Breast epithelium (tissue), 4 donors: ENCODE data around the gene COL8A2. TPM values are rescaled to one million over a fixed set of nuclear protein-coding genes. Genes with fewer than 3 reads are reported as not detected.

Experiments used
- DNase-seq, 2 donors: peaks; one replicate each; pipeline ENCODE4 v3.0.0-alpha.2; 2019; ENCODE audit warnings: low spot score in 2 of 2
- H3K27ac ChIP-seq, 2 donors: fragments of 200-600 bp; sonication (generic) in 1 of 2; one replicate each; pipeline ENCODE4 v1.5.1; 2016 to 2019; ENCODE audit warnings: mild to moderate bottlenecking in 1 of 2
- H3K27me3 ChIP-seq, 2 donors: fragments of 200-600 bp; sonication (generic) in 1 of 2; one replicate each; pipeline versions ENCODE4 v1.5.1 to v1.6.0; 2017 to 2019; ENCODE audit warnings: control low read depth in 1 of 2, mild to moderate bottlenecking in 1 of 2
- H3K36me3 ChIP-seq: fragments of 200-600 bp; one replicate; pipeline ENCODE4 v1.5.1; 2019
- H3K4me1 ChIP-seq, 2 donors: fragments of 200-600 bp; sonication (generic); one replicate each; pipeline ENCODE4 v1.5.1; 2016 to 2019; ENCODE audit warnings: control low read depth in 1 of 2
- H3K4me3 ChIP-seq, 3 donors: fragments of 200-600 bp; sonication (generic); 1 replicate in 2 of 3; 2 replicates in 1 of 3; pipeline ENCODE4 v1.5.1; 2016 to 2019; ENCODE audit warnings: mild to moderate bottlenecking in 3 of 3, moderate library complexity in 2 of 3
- H3K9me3 ChIP-seq, 2 donors: fragments of 200-600 bp; sonication (generic) in 1 of 2; one replicate each; pipeline ENCODE4 v1.5.1; 2016 to 2019; ENCODE audit warnings: control low read depth in 1 of 2
- CTCF ChIP-seq, 3 donors: fragments of 450-650 bp; IDR thresholded peaks; one replicate each; pipeline ENCODE4 v1.5.1; 2016 to 2017; ENCODE audit warnings: antibody characterized with exemption in 3 of 3, mild to moderate bottlenecking in 3 of 3, moderate library complexity in 3 of 3
- POLR2A ChIP-seq: fragments of 450-650 bp; IDR thresholded peaks from one replicate; pipeline ENCODE4 v1.6.1; 2016; ENCODE audit warnings: antibody characterized with exemption, mild to moderate bottlenecking, moderate library complexity
- POLR2AphosphoS5 ChIP-seq, 3 donors: sonication (generic); formaldehyde crosslinking; IDR thresholded peaks; one replicate each; pipeline ENCODE4 v1.6.1; 2017; ENCODE audit warnings: antibody characterized with exemption in 3 of 3
- intact Hi-C: fragments of 100-400 bp; cut with DNase I; formaldehyde crosslinking; loops from one replicate; pipeline ENCODE4 v1.15.1; 2023; ENCODE audit warnings: low total_unique reads
- total RNA-seq, 3 donors: library from RNA; depleted of rRNA; stranded (reverse); fragments of >200 nt; gene quantifications; one replicate each; pipeline ENCODE4 v1.1.0, GENCODE V29; 2016

COL8A2 gene
- total RNA-seq, 3 donors from 2014 or later: 3.4 to 20.6 (median 11.1) TPM

- Histone ChIP-seq H3K27me3 (no peaks in the 10 kb centered on the region), H3K27ac (no peak overlapping the region), H3K4me3 (no peak overlapping the region), H3K9me3 (no peaks in the 10 kb centered on the region), H3K4me1 (no peaks in the 10 kb centered on the region), H3K36me3 (peaks cover 12% of the 10 kb centered on the region)
- intact Hi-C loops: no loop called here
- DNase-seq: no peak
- TF ChIP-seq POLR2A (no peak), POLR2AphosphoS5 (IDR thresholded peaks at IDR 0.05) (no peak), CTCF (IDR thresholded peaks at IDR 0.05) (no peak)
Measured at GRCh38 chr1:36170643-36171412, 45.8 kb upstream of the COL8A2 start.

GRCh38 chr1:36168514-36168913 is 43.5 kb upstream of the COL8A2 start:
- Histone ChIP-seq H3K27me3 (no peaks in the 10 kb centered on the region), H3K27ac (no peak overlapping the region), H3K36me3 (peaks cover 12% of the 10 kb centered on the region), H3K4me1 (no peaks in the 10 kb centered on the region), H3K9me3 (no peaks in the 10 kb centered on the region), H3K4me3 (no peak overlapping the region)
- intact Hi-C loops: no loop called here
- DNase-seq: no peak
- TF ChIP-seq POLR2AphosphoS5 (IDR thresholded peaks at IDR 0.05) (no peak), POLR2A (no peak), CTCF (IDR thresholded peaks at IDR 0.05) (no peak)

- Histone ChIP-seq H3K4me3 (no peak overlapping the region), H3K27ac (no peak overlapping the region), H3K4me1 (peaks cover 4% of the 10 kb centered on the region in 2 donors), H3K36me3 (peaks cover under 1% of the 10 kb centered on the region), H3K27me3 (no peaks in the 10 kb centered on the region), H3K9me3 (no peaks in the 10 kb centered on the region)
- no peak for TF ChIP-seq CTCF (IDR thresholded peaks at IDR 0.05)
- no peak for TF ChIP-seq POLR2AphosphoS5 (IDR thresholded peaks at IDR 0.05)
- no peak for TF ChIP-seq POLR2A
- DNase-seq: no peak
- intact Hi-C loops: no loop called here
Measured at GRCh38 chr1:36166938-36167905, 42.2 kb upstream of the COL8A2 start.

DNA sequence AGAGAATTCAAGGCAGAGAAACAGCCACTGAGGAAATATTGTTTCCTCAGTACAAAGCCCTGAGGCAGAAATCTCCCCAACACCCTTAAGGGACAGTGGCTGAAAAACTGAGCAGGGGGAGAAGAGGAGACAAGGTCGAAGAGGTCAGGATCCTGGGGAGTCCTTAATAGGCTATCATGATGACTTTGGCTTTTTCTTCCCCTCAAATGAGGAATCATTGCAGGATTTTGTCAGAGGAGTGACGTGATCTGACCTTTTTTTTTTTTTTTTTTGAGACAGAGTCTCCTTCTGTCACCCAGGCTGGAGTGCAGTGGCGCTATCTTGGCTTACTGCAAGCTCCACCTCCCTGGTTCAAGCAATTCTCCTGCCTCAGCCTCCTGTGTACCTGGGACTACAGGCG is 41.1 kb upstream of the COL8A2 start:
- Histone ChIP-seq H3K27ac (no peak overlapping the region), H3K9me3 (no peaks in the 10 kb centered on the region), H3K36me3 (no peaks in the 10 kb centered on the region), H3K4me1 (peaks cover 13 to 14% of the 10 kb centered on the region in 2 donors), H3K4me3 (no peak overlapping the region), H3K27me3 (no peaks in the 10 kb centered on the region)
- TF ChIP-seq POLR2AphosphoS5 (IDR thresholded peaks at IDR 0.05): no peak
- no peak for DNase-seq
- intact Hi-C loops: no loop called here

GRCh38 chr1:36165145-36165544 is 40.1 kb upstream of the COL8A2 start:
- H3K4me3 ChIP-seq: no peak overlapping the region
- no peak for TF ChIP-seq POLR2A
- no peak for TF ChIP-seq CTCF (IDR thresholded peaks at IDR 0.05)
- TF ChIP-seq POLR2AphosphoS5 (IDR thresholded peaks at IDR 0.05): no peak
- no peaks in the 10 kb centered on the region for H3K27me3 ChIP-seq
- intact Hi-C loops: no loop called here
- peak overlapping the region in 1 of 2 donors; percentile 93 for H3K27ac ChIP-seq
- no peak for DNase-seq
- peaks cover 18 to 22% of the 10 kb centered on the region in 2 donors for H3K4me1 ChIP-seq
- no peaks in the 10 kb centered on the region for H3K9me3 ChIP-seq
- no peaks in the 10 kb centered on the region for H3K36me3 ChIP-seq
